H1 (cell line): Measurements from ENCODE around the gene CAMKMT. TPM values are rescaled to one million over a fixed set of nuclear protein-coding genes. Genes with fewer than 3 reads are reported as not detected.

ENCODE experiments used
- CTCF ChIA-PET: fragments of 300-600 bp; sonication (Branson Sonifier 250); formaldehyde crosslinking; loops from one replicate; lab custom pipeline; 2021; ENCODE audit not compliant: partially characterized antibody; lab: Charles Lee
- POLR2A ChIA-PET: fragments of 300-600 bp; sonication (Branson Sonifier 250); formaldehyde crosslinking; loops from one replicate; lab custom pipeline; 2021; ENCODE audit warnings: inconsistent platforms; ENCODE audit not compliant: partially characterized antibody; lab: Charles Lee
- DNase-seq, 2 experiments: peaks; one replicate each; pipeline versions ENCODE4 v3.0.0 to v3.0.0-alpha.2; 2010 to 2022; ENCODE audit warnings: low spot score in 2 of 2, low read depth in 1 of 2, mixed read lengths in 1 of 2
- FAIRE-seq: peaks from 2 replicates; lab custom pipeline; 2011; peaks lifted over from hg19 to GRCh38; lab: Jason Lieb, UNC
- H2AFZ ChIP-seq: 2 replicates; pipeline ENCODE4 v1.8.1; 2012; ENCODE audit warnings: low read length, inconsistent platforms
- H2AK5ac ChIP-seq: 2 replicates; pipeline ENCODE4 v1.6.1; 2013; ENCODE audit warnings: low read depth, low read length
- H2BK120ac ChIP-seq: replicated peaks from 2 replicates; pipeline ENCODE3; 2013; ENCODE audit warnings: low read depth, low read length, inconsistent platforms
- H2BK12ac ChIP-seq: 2 replicates; pipeline ENCODE4 v1.6.1; 2013; ENCODE audit warnings: low read depth, low read length
- H2BK15ac ChIP-seq: 2 replicates; pipeline ENCODE4 v1.6.1; 2013; ENCODE audit warnings: low read length
- H2BK20ac ChIP-seq: 2 replicates; pipeline ENCODE4 v1.6.1; 2013; ENCODE audit warnings: low read length
- H2BK5ac ChIP-seq: 2 replicates; pipeline ENCODE4 v1.6.1; 2013; ENCODE audit warnings: low read depth, low read length
- H3K14ac ChIP-seq: 2 replicates; pipeline ENCODE4 v1.6.1; 2013; ENCODE audit warnings: inconsistent platforms; ENCODE audit not compliant: insufficient read length
- H3K18ac ChIP-seq: 2 replicates; pipeline ENCODE4 v1.6.1; 2013; ENCODE audit warnings: low read length; ENCODE audit errors: extremely low read depth
- H3K23ac ChIP-seq: 2 replicates; pipeline ENCODE4 v1.6.1; 2013; ENCODE audit warnings: inconsistent platforms; ENCODE audit not compliant: insufficient read length
- H3K23me2 ChIP-seq: 2 replicates; pipeline ENCODE4 v1.6.1; 2013; ENCODE audit warnings: low read depth, low read length
- H3K27ac ChIP-seq: 2 replicates; pipeline ENCODE4 v1.6.1; 2011; ENCODE audit warnings: low read depth, low read length, inconsistent platforms
- H3K27me3 ChIP-seq, 4 experiments: replicated peaks in 1 of 4; 1 replicate in 1 of 4; 2 replicates in 3 of 4; pipeline versions ENCODE4 v1.6.1 to v1.8.1; 2011 to 2013; ENCODE audit warnings: low read length in 3 of 4, mild to moderate bottlenecking in 3 of 4, inconsistent platforms in 2 of 4, mixed read lengths in 2 of 4, moderate library complexity in 1 of 4; ENCODE audit not compliant: control insufficient read depth in 3 of 4, insufficient read depth in 3 of 4; ENCODE audit errors: extremely low read depth in 1 of 4
- H3K36me3 ChIP-seq, 4 experiments: 2 replicates each; pipeline versions ENCODE4 v1.6.1 to v1.8.1; 2011 to 2013; ENCODE audit warnings: mild to moderate bottlenecking in 4 of 4, low read length in 3 of 4, moderate library complexity in 2 of 4, control low read depth in 1 of 4, inconsistent platforms in 1 of 4; ENCODE audit not compliant: insufficient read depth in 4 of 4, control insufficient read depth in 2 of 4
- H3K4ac ChIP-seq: replicated peaks from 2 replicates; pipeline ENCODE3; 2013; ENCODE audit warnings: low read length, low read depth, mixed read lengths, inconsistent platforms; ENCODE audit not compliant: insufficient read length
- H3K4me1 ChIP-seq, 4 experiments: replicated peaks in 1 of 4; 1 replicate in 1 of 4; 2 replicates in 3 of 4; pipeline versions ENCODE4 v1.6.1 to v1.8.1; 2011 to 2013; ENCODE audit warnings: low read length in 3 of 4, inconsistent platforms in 2 of 4, mixed read lengths in 1 of 4; ENCODE audit not compliant: insufficient read depth in 4 of 4, control insufficient read depth in 3 of 4
- H3K4me2 ChIP-seq, 2 experiments: 2 replicates each; pipeline versions ENCODE4 v1.6.1 to v1.8.1; 2011 to 2013; ENCODE audit warnings: low read depth in 2 of 2, low read length in 2 of 2, control low read depth in 1 of 2, inconsistent platforms in 1 of 2, mild to moderate bottlenecking in 1 of 2; ENCODE audit not compliant: insufficient read depth in 1 of 2
- H3K4me3 ChIP-seq, 4 experiments: fragments of 200-600, 300-600 bp in 1 of 4; sonication (generic), shearing (Covaris generic), sonication (Bioruptor Twin) in 1 of 4; 2 replicates each; pipeline versions ENCODE4 v1.5.1 to v1.8.1; 2011 to 2016; ENCODE audit warnings: low read length in 4 of 4, low read depth in 3 of 4, control low read depth in 2 of 4, inconsistent platforms in 2 of 4, mild to moderate bottlenecking in 2 of 4, mixed read lengths in 1 of 4, moderate library complexity in 1 of 4; ENCODE audit not compliant: insufficient read depth in 2 of 4; ENCODE audit errors: extremely low read depth in 1 of 4
- H3K56ac ChIP-seq: replicated peaks from 2 replicates; pipeline ENCODE3; 2013; ENCODE audit warnings: low read depth, mild to moderate bottlenecking, mixed read lengths, low read length, inconsistent platforms; ENCODE audit not compliant: insufficient read length
- H3K79me1 ChIP-seq: 2 replicates; pipeline ENCODE4 v1.6.1; 2013; ENCODE audit warnings: low read depth, low read length, control low read depth
- H3K79me2 ChIP-seq, 2 experiments: 2 replicates each; pipeline versions ENCODE4 v1.6.1 to v1.8.1; 2012 to 2013; ENCODE audit warnings: low read length in 2 of 2, mild to moderate bottlenecking in 2 of 2, inconsistent platforms in 1 of 2; ENCODE audit not compliant: insufficient read depth in 2 of 2, control insufficient read depth in 1 of 2
- H3K9ac ChIP-seq, 4 experiments: replicated peaks in 1 of 4; 1 replicate in 1 of 4; 2 replicates in 3 of 4; pipeline versions ENCODE4 v1.6.1 to v1.8.1; 2011 to 2013; ENCODE audit warnings: low read depth in 3 of 4, low read length in 3 of 4, control low read depth in 2 of 4, mild to moderate bottlenecking in 2 of 4, moderate library complexity in 2 of 4, inconsistent platforms in 1 of 4; ENCODE audit errors: extremely low read depth in 1 of 4
- H3K9me3 ChIP-seq, 2 experiments: 2 replicates each; pipeline versions ENCODE4 v1.6.1 to v1.8.1; 2012 to 2013; ENCODE audit warnings: mild to moderate bottlenecking in 2 of 2, moderate library complexity in 2 of 2, control low read depth in 1 of 2, inconsistent platforms in 1 of 2, low read depth in 1 of 2, low read length in 1 of 2, mixed read lengths in 1 of 2; ENCODE audit not compliant: insufficient read depth in 2 of 2
- H4K20me1 ChIP-seq, 2 experiments: replicated peaks in 1 of 2; 2 replicates each; pipeline versions ENCODE3 to v1.8.1; 2011 to 2013; ENCODE audit warnings: inconsistent platforms in 2 of 2, low read length in 2 of 2, mild to moderate bottlenecking in 1 of 2; ENCODE audit not compliant: insufficient read depth in 2 of 2, control insufficient read depth in 1 of 2
- H4K5ac ChIP-seq: 2 replicates; pipeline ENCODE4 v1.6.1; 2013; ENCODE audit warnings: low read length, low read depth, mixed read lengths, inconsistent platforms; ENCODE audit not compliant: insufficient read length
- H4K8ac ChIP-seq: 2 replicates; pipeline ENCODE4 v1.8.0; 2013; ENCODE audit warnings: mild to moderate bottlenecking, moderate library complexity, low read length, inconsistent platforms; ENCODE audit not compliant: insufficient read depth; ENCODE audit errors: extremely low read depth
- H4K91ac ChIP-seq: replicated peaks from 2 replicates; pipeline ENCODE3; 2013; ENCODE audit warnings: low read length, mixed read lengths, inconsistent platforms; ENCODE audit not compliant: insufficient read length
- ASH2L ChIP-seq: fragments of 200-600, 300-600 bp; sonication (generic); IDR thresholded peaks from one replicate; pipeline ENCODE4 v1.7.1; 2017; ENCODE audit warnings: low read length
- GTF2F1 ChIP-seq: IDR thresholded peaks from 2 replicates; pipeline ENCODE4 v1.6.1; 2012; ENCODE audit warnings: low read depth, low read length, improper control_type of control experiment, borderline replicate concordance
- NANOG ChIP-seq: IDR thresholded peaks from 2 replicates; pipeline ENCODE4 v1.6.1; 2011; ENCODE audit warnings: low read length, low read depth, mild to moderate bottlenecking, inconsistent platforms; ENCODE audit not compliant: insufficient read depth, poor library complexity, severe bottlenecking
- POU5F1 ChIP-seq: IDR thresholded peaks from 2 replicates; pipeline ENCODE4 v1.6.1; 2011; ENCODE audit warnings: low read depth, mild to moderate bottlenecking, low read length, moderate library complexity
- RXRA ChIP-seq: IDR thresholded peaks from 2 replicates; pipeline ENCODE4 v1.6.1; 2011; ENCODE audit warnings: low read depth, mild to moderate bottlenecking, low read length, moderate library complexity; ENCODE audit not compliant: insufficient read depth
- SIRT6 ChIP-seq: IDR thresholded peaks from one replicate; pipeline ENCODE4 v1.7.1; 2012; ENCODE audit warnings: low read length, inconsistent platforms
- TAF7 ChIP-seq: optimal IDR thresholded peaks from 2 replicates; pipeline ENCODE3; 2011; ENCODE audit warnings: low read depth, mild to moderate bottlenecking, inconsistent platforms, low read length, moderate library complexity, borderline replicate concordance
- TBP ChIP-seq: IDR thresholded peaks from 2 replicates; pipeline ENCODE4 v1.6.1; 2011; ENCODE audit warnings: low read depth, low read length, improper control_type of control experiment
- TEAD4 ChIP-seq: IDR thresholded peaks from 2 replicates; pipeline ENCODE4 v1.6.1; 2012; ENCODE audit warnings: low read depth, low read length, inconsistent platforms, mixed read lengths
- polyA plus RNA-seq, 7 experiments: library from polyadenylated mRNA; depleted of rRNA in 3 of 7; stranded (reverse) in 5 of 7; unstranded in 2 of 7; fragments of >200 nt in 5 of 7; fragments of 200-250 nt in 2 of 7; gene quantifications; 1 replicate in 5 of 7; 2 replicates in 1 of 7; 4 replicates in 1 of 7; pipeline versions ENCODE4 v1.2.1 to v1.2.3, GENCODE V29; 2011 to 2013; ENCODE audit warnings: missing spikeins in 2 of 7, mixed read lengths in 2 of 7
- total RNA-seq: library from RNA; stranded (reverse); fragmentation: NEBNext Ultra II Directional; extraction: Animal tissue kit (Norgen Biotek cat#: 25700); gene quantifications from 2 replicates; pipeline ENCODE4 v1.2.1, GENCODE V29; 2021
- TF ChIP-seq, protein P1 (sequence below): IDR thresholded peaks from 2 replicates; pipeline ENCODE4 v1.6.1; 2011; ENCODE audit warnings: low read depth, mild to moderate bottlenecking, low read length; ENCODE audit not compliant: insufficient read depth

CAMKMT gene
- total and polyA plus RNA-seq, 2 of the 8 experiments (the other 6 are each of a cell fraction or from before 2014, with no cell fraction given): 14.7 to 22.4 TPM

DNA sequence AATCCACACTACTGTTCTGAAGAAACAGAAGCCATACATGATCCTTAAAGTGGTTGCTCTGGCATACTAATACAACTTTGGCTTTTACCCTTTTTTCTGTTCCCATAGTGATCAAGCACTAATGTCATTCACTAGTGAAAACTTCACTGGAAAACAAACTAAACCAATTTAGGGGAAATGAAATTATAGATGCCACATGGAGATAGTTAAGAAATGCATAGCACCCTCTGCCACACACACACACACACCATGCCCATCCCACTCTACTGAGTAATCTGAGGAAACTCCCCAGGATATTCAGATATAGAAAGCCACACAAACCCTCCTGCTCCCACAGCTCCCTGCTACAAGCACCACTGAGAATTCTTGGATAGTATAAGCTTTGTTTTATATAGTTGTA lies 47.4 kb upstream of the CAMKMT start:
- Histone ChIP-seq H2BK5ac (no peak overlapping the region), H2BK12ac (no peak overlapping the region), H3K18ac (no peak overlapping the region), H3K4me1 (no peaks in the 10 kb centered on the region), H3K14ac (no peak overlapping the region), H4K91ac (no peak overlapping the region), H3K4ac (no peak overlapping the region), H2BK120ac (no peak overlapping the region), H3K23me2 (no peaks in the 10 kb centered on the region), H2BK20ac (no peak overlapping the region), H4K20me1 (no peaks in the 10 kb centered on the region), H3K79me1 (no peaks in the 10 kb centered on the region), H3K27me3 (no peaks in the 10 kb centered on the region), H2AK5ac (no peak overlapping the region), H3K56ac (no peak overlapping the region), H3K4me3 (no peak overlapping the region), H4K5ac (no peak overlapping the region), H3K36me3 (peaks cover 0 to 24% (median 10%) of the 10 kb centered on the region in 4 experiments; a peak in 3 of 8 replicates), H3K27ac (no peak overlapping the region), H2BK15ac (no peak overlapping the region), H3K9ac (no peak overlapping the region), H4K8ac (no peak overlapping the region), H3K4me2 (no peak overlapping the region), H3K23ac (no peak overlapping the region), H2AFZ (no peak overlapping the region), H3K79me2 (no peaks in the 10 kb centered on the region), H3K9me3 (peaks cover 16 to 19% of the 10 kb centered on the region in 2 experiments)
- TF ChIP-seq TAF7: no peak
- TF ChIP-seq ASH2L: no peak
- no peak for TF ChIP-seq TBP
- TF ChIP-seq POU5F1: no peak
- TF ChIP-seq, protein P1, sequence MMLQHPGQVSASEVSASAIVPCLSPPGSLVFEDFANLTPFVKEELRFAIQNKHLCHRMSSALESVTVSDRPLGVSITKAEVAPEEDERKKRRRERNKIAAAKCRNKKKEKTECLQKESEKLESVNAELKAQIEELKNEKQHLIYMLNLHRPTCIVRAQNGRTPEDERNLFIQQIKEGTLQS: no peak
- no peak for TF ChIP-seq GTF2F1
- no peak for TF ChIP-seq RXRA
- TF ChIP-seq TEAD4: no peak
- no peak for TF ChIP-seq NANOG
- TF ChIP-seq SIRT6: no peak
- ChIA-PET POLR2A (interaction anchor here (1.0 kb wide), 1 partner anchor 86 kb away, joined by 3 read pairs; no protein-coding TSS in a partner anchor), CTCF (interaction anchor here (1.2 kb wide), 1 partner anchor 271 kb away, joined by 4 read pairs; no protein-coding TSS in a partner anchor)
- no peak for FAIRE-seq
- no peak for DNase-seq
